Tibial artery (tissue), 4 donors: Measurements from ENCODE around the gene NFAT5.
A peak's percentile ranks its signal among the peaks of the same experiment; 100 is the strongest.

Source experiments
- DNase-seq, 2 donors: peaks; one replicate each; pipeline ENCODE4 v3.0.0-alpha.2; 2019
- H3K27ac ChIP-seq, 2 donors: fragments of 200-600 bp; sonication (generic) in 1 of 2; 1 replicate in 1 of 2; 2 replicates in 1 of 2; pipeline ENCODE4 v1.5.1; 2018 to 2019; ENCODE audit warnings: mild to moderate bottlenecking in 1 of 2
- H3K27me3 ChIP-seq, 2 donors: fragments of 200-600 bp; sonication (generic) in 1 of 2; one replicate each; pipeline versions ENCODE4 v1.5.1 to v1.6.0; 2016 to 2019
- H3K36me3 ChIP-seq, 3 donors: fragments of 200-600 bp; sonication (generic) in 2 of 3; one replicate each; pipeline ENCODE4 v1.5.1; 2016 to 2019; ENCODE audit warnings: mild to moderate bottlenecking in 2 of 3
- H3K4me1 ChIP-seq, 4 donors: fragments of 200-600 bp; sonication (generic) in 2 of 4; 1 replicate in 3 of 4; 2 replicates in 1 of 4; pipeline ENCODE4 v1.5.1; 2016 to 2019
- H3K4me3 ChIP-seq, 2 donors: fragments of 200-600 bp; sonication (generic) in 1 of 2; 1 replicate in 1 of 2; 2 replicates in 1 of 2; pipeline ENCODE4 v1.5.1; 2018 to 2019; ENCODE audit warnings: mild to moderate bottlenecking in 2 of 2
- H3K9me3 ChIP-seq, 3 donors: fragments of 200-600 bp; sonication (generic) in 1 of 3; one replicate each; pipeline ENCODE4 v1.5.1; 2016 to 2019
- CTCF ChIP-seq, 2 experiments: fragments of 200-600 bp in 1 of 2; fragments of 450-650 bp in 1 of 2; IDR thresholded peaks; one replicate each; pipeline ENCODE4 v1.5.1; 2017 to 2019; ENCODE audit warnings: antibody characterized with exemption in 2 of 2, mild to moderate bottlenecking in 1 of 2, moderate library complexity in 1 of 2
- intact Hi-C: fragments of 100-400 bp; cut with DNase I; formaldehyde crosslinking; loops from one replicate; pipeline ENCODE4 v1.15.0; 2023; ENCODE audit warnings: low total_unique reads

NFAT5 gene

GRCh38 chr16:69613378-69614154 lies 47.8 kb downstream of the NFAT5 start:
- Histone ChIP-seq H3K36me3 (peaks cover 0 to under 1% (median 0%) of the 10 kb centered on the region in 3 donors), H3K4me1 (peaks cover 0 to 72% (median 34%) of the 10 kb centered on the region in 4 donors), H3K9me3 (no peaks in the 10 kb centered on the region), H3K27me3 (no peaks in the 10 kb centered on the region), H3K4me3 (no peak overlapping the region), H3K27ac (peak overlapping the region in 1 of 2 donors; percentile 3)
- no peak for DNase-seq
- intact Hi-C loops: no loop called here
- no peak for TF ChIP-seq CTCF (IDR thresholded peaks at IDR 0.05)

GRCh38 chr16:69615528-69615927 lies 49.8 kb downstream of the NFAT5 start:
- peaks cover 0 to 72% (median 38%) of the 10 kb centered on the region in 4 donors for H3K4me1 ChIP-seq
- DNase-seq: no peak
- intact Hi-C loops: no loop called here

GRCh38 chr16:69616082-69616481 lies 50.3 kb downstream of the NFAT5 start:
- no peaks in the 10 kb centered on the region for H3K27me3 ChIP-seq
- no peaks in the 10 kb centered on the region for H3K36me3 ChIP-seq
- TF ChIP-seq CTCF (IDR thresholded peaks at IDR 0.05): no peak
- no peak overlapping the region for H3K4me3 ChIP-seq
- intact Hi-C loops: no loop called here
- no peak for DNase-seq
- no peaks in the 10 kb centered on the region for H3K9me3 ChIP-seq
- peaks cover 0 to 72% (median 34%) of the 10 kb centered on the region in 4 donors for H3K4me1 ChIP-seq
- no peak overlapping the region for H3K27ac ChIP-seq

More at GRCh38 chr16:69615528-69615927, 49.8 kb downstream of the NFAT5 start:
- Histone ChIP-seq H3K27me3 (no peaks in the 10 kb centered on the region), H3K4me3 (no peak overlapping the region), H3K27ac (no peak overlapping the region), H3K9me3 (no peaks in the 10 kb centered on the region), H3K36me3 (no peaks in the 10 kb centered on the region)
- no peak for TF ChIP-seq CTCF (IDR thresholded peaks at IDR 0.05)

- no peak for TF ChIP-seq CTCF (IDR thresholded peaks at IDR 0.05)
- no peaks in the 10 kb centered on the region for H3K27me3 ChIP-seq
- no peak overlapping the region for H3K4me3 ChIP-seq
- no peaks in the 10 kb centered on the region for H3K36me3 ChIP-seq
- H3K9me3 ChIP-seq: no peaks in the 10 kb centered on the region
- H3K4me1 ChIP-seq: peaks cover 0 to 61% (median 22%) of the 10 kb centered on the region in 4 donors
- intact Hi-C loops: no loop called here
- DNase-seq: no peak
- peak overlapping the region in 1 of 2 donors; percentile 34 for H3K27ac ChIP-seq
These were observed 52.5 kb downstream of the NFAT5 start for GRCh38 chr16:69618307-69618706.

- intact Hi-C loops: no loop called here
- Histone ChIP-seq H3K4me3 (no peak overlapping the region), H3K9me3 (no peaks in the 10 kb centered on the region), H3K36me3 (no peaks in the 10 kb centered on the region), H3K4me1 (peaks cover 0 to 57% (median 20%) of the 10 kb centered on the region in 4 donors), H3K27ac (peak overlapping the region; percentile 5 to 34), H3K27me3 (no peaks in the 10 kb centered on the region)
- no peak for TF ChIP-seq CTCF (IDR thresholded peaks at IDR 0.05)
- no peak for DNase-seq
These were observed 53.0 kb downstream of the NFAT5 start for GRCh38 chr16:69618721-69619120.
